ENCODE results near the gene CXCL1. TPM values are rescaled to one million over a fixed set of nuclear protein-coding genes. Genes with fewer than 3 reads are reported as not detected.

The CXCL1 gene
- total and polyA plus RNA-seq, 7 donors: 0.26 to 4.2 (median 1.6) TPM

GRCh38 chr4:73842696-73843095 lies 26.5 kb upstream of the CXCL1 start:
- no peak for TF ChIP-seq CTCF (IDR thresholded peaks at IDR 0.05)
- H3K27ac ChIP-seq: no peak overlapping the region
- no peaks in the 10 kb centered on the region for H3K36me3 ChIP-seq (ENCODE audit: insufficient read depth in 1 of 2, low read depth in 1 of 2)
- H3K9me3 ChIP-seq: no peaks in the 10 kb centered on the region
- no peaks in the 10 kb centered on the region for H3K4me1 ChIP-seq
- peaks cover 0 to 3% (median 0%) of the 10 kb centered on the region in 3 donors for H3K27me3 ChIP-seq (ENCODE audit: insufficient read depth in 3 of 3, low read length in 2 of 3)
- no peak overlapping the region for H3K4me3 ChIP-seq
- intact Hi-C loops (cut with DNase I): no loop called here
- DNase-seq (no peak), ATAC-seq (no peak)

- H3K9me3 ChIP-seq: no peaks in the 10 kb centered on the region
- H3K4me3 ChIP-seq: no peak overlapping the region
- no peaks in the 10 kb centered on the region for H3K4me1 ChIP-seq
- intact Hi-C loops (cut with DNase I): no loop called here
- no peaks in the 10 kb centered on the region for H3K36me3 ChIP-seq (ENCODE audit: insufficient read depth in 1 of 2, low read depth in 1 of 2)
- no peak overlapping the region for H3K27ac ChIP-seq
- peaks cover 0 to 3% (median 0%) of the 10 kb centered on the region in 3 donors for H3K27me3 ChIP-seq (ENCODE audit: insufficient read depth in 3 of 3, low read length in 2 of 3)
- DNase-seq (no peak), ATAC-seq (no peak)
- no peak for TF ChIP-seq CTCF (IDR thresholded peaks at IDR 0.05)
Observed at GRCh38 chr4:73843369-73843768, 25.8 kb upstream of the CXCL1 start.

GRCh38 chr4:73844345-73844744 lies 24.8 kb upstream of the CXCL1 start:
- Histone ChIP-seq H3K4me3 (no peak overlapping the region), H3K9me3 (no peaks in the 10 kb centered on the region), H3K27ac (no peak overlapping the region), H3K36me3 (ENCODE audit: insufficient read depth in 1 of 2, low read depth in 1 of 2) (no peaks in the 10 kb centered on the region), H3K4me1 (no peaks in the 10 kb centered on the region), H3K27me3 (ENCODE audit: insufficient read depth in 3 of 3, low read length in 2 of 3) (peaks cover 0 to 3% (median 0%) of the 10 kb centered on the region in 3 donors)
- TF ChIP-seq CTCF (IDR thresholded peaks at IDR 0.05): no peak
- no peak for DNase-seq
- 69 to 83% (median 71%) methylated on average over 3 of the region's 3 CpGs for WGBS, 3 donors
- ATAC-seq: no peak
- intact Hi-C loops (cut with DNase I): no loop called here

- intact Hi-C loops (cut with DNase I): no loop called here
- no peak for TF ChIP-seq CTCF (IDR thresholded peaks at IDR 0.05)
Observed at GRCh38 chr4:73844806-73845205, 24.4 kb upstream of the CXCL1 start.

GRCh38 chr4:73847526-73848182 lies 21.5 kb upstream of the CXCL1 start:
- H3K4me1 ChIP-seq: no peaks in the 10 kb centered on the region
- ATAC-seq: no peak
- no peaks in the 10 kb centered on the region for H3K36me3 ChIP-seq (ENCODE audit: insufficient read depth in 1 of 2, low read depth in 1 of 2)
- TF ChIP-seq CTCF (IDR thresholded peaks at IDR 0.05): no peak
- no peak for DNase-seq
- intact Hi-C loops (cut with DNase I): no loop called here
- no peak overlapping the region for H3K27ac ChIP-seq
- 87 to 95% (median 89%) methylated on average over 3 of the region's 3 CpGs for WGBS, 3 donors
- H3K9me3 ChIP-seq: no peaks in the 10 kb centered on the region
- peaks cover 0 to 5% (median 3%) of the 10 kb centered on the region in 3 donors for H3K27me3 ChIP-seq (ENCODE audit: insufficient read depth in 3 of 3, low read length in 2 of 3)
- no peak overlapping the region for H3K4me3 ChIP-seq

More at GRCh38 chr4:73844806-73845205, 24.4 kb upstream of the CXCL1 start:
- Histone ChIP-seq H3K4me1 (no peaks in the 10 kb centered on the region), H3K27ac (no peak overlapping the region), H3K27me3 (ENCODE audit: insufficient read depth in 3 of 3, low read length in 2 of 3) (peaks cover 0 to 3% (median 0%) of the 10 kb centered on the region in 3 donors), H3K36me3 (ENCODE audit: insufficient read depth in 1 of 2, low read depth in 1 of 2) (no peaks in the 10 kb centered on the region), H3K9me3 (no peaks in the 10 kb centered on the region), H3K4me3 (no peak overlapping the region)
- 58 to 64% (median 61%) methylated on average over 2 of the region's 2 CpGs for WGBS, 3 donors
- ATAC-seq: no peak
- no peak for DNase-seq
